K562 (cell line): ENCODE data around the gene EPDR1. TPM values are rescaled to one million over a fixed set of nuclear protein-coding genes. Genes with fewer than 3 reads are reported as not detected.

Experiments used
- ATAC-seq: fragments of 200-7000 bp; cut with Tn5 transposase; 3 replicates; pipeline ENCODE4 v1.9.1; 2020; ENCODE audit warnings: moderate library complexity
- BruUV-seq: library from RNA; stranded (reverse); fragments of 400-500 nt; replicated peaks from 2 replicates; lab custom pipeline; 2021; lab: Mats Ljungman, UMichigan
- CTCF ChIA-PET: fragments of 300-600 bp; formaldehyde crosslinking; extraction: SDS; loops from one replicate; lab custom pipeline; 2021; ENCODE audit warnings: low intra/inter-chr PET ratio; lab: Yijun Ruan, JAX
- POLR2A ChIA-PET: fragments of 300-600, 350-650 bp; sonication (Branson Sonifier 250); formaldehyde crosslinking; extraction: SDS; loops from one replicate; lab custom pipeline; 2021; ENCODE audit warnings: antibody characterized with exemption, inconsistent platforms; lab: Yijun Ruan, JAX
- DNase-seq, 4 experiments: peaks; one replicate each; pipeline versions ENCODE4 v3.0.0 to v3.0.0-alpha.2; 2011 to 2018; ENCODE audit warnings: low spot score in 3 of 4, mixed read lengths in 3 of 4; ENCODE audit errors: extremely low read depth in 1 of 4
- FAIRE-seq: peaks from 2 replicates; lab custom pipeline; 2011; peaks lifted over from hg19 to GRCh38; lab: Jason Lieb, UNC
- H2AFZ ChIP-seq: 2 replicates; pipeline ENCODE4 v1.6.0; 2011; ENCODE audit warnings: low read depth, low read length, control low read depth, inconsistent platforms
- H3K27ac ChIP-seq: fragments of 200-600 bp; 3 replicates; pipeline ENCODE4 v1.8.0; 2011; ENCODE audit warnings: low read depth, mild to moderate bottlenecking, control low read depth, inconsistent platforms, low read length, moderate library complexity, mixed read lengths; ENCODE audit errors: extremely low read depth
- H3K27me3 ChIP-seq, 2 experiments: fragments of 300-600 bp in 1 of 2; 2 replicates in 1 of 2; 3 replicates in 1 of 2; pipeline versions ENCODE4 v1.6.0 to v1.8.0; 2011; ENCODE audit warnings: inconsistent platforms in 2 of 2, low read length in 2 of 2, mild to moderate bottlenecking in 1 of 2, mixed read lengths in 1 of 2, moderate library complexity in 1 of 2; ENCODE audit not compliant: control insufficient read depth in 2 of 2, insufficient read depth in 2 of 2
- H3K36me3 ChIP-seq: fragments of 300-600 bp; 3 replicates; pipeline ENCODE4 v1.8.0; 2011; ENCODE audit warnings: mild to moderate bottlenecking, low read length, inconsistent platforms; ENCODE audit not compliant: control insufficient read depth, insufficient read depth
- H3K4me1 ChIP-seq, 2 experiments: fragments of 200-600 bp in 1 of 2; replicated peaks in 1 of 2; 2 replicates in 1 of 2; 3 replicates in 1 of 2; pipeline versions ENCODE4 v1.5.1 to v1.8.0; 2011; ENCODE audit warnings: inconsistent platforms in 2 of 2, low read length in 2 of 2, mild to moderate bottlenecking in 1 of 2, mixed read lengths in 1 of 2, moderate library complexity in 1 of 2; ENCODE audit not compliant: control insufficient read depth in 2 of 2, insufficient read depth in 2 of 2
- H3K4me2 ChIP-seq: 2 replicates; pipeline ENCODE4 v1.6.1; 2011; ENCODE audit warnings: low read length, control low read depth, inconsistent platforms, mixed read lengths; ENCODE audit not compliant: insufficient read depth
- H3K4me3 ChIP-seq: fragments of 200-600 bp; sonication (generic), shearing (Covaris generic); 2 replicates; pipeline ENCODE4 v1.5.1; 2016; ENCODE audit warnings: control low read depth, inconsistent platforms
- H3K79me2 ChIP-seq: fragments of 200-600 bp; 3 replicates; pipeline ENCODE4 v1.8.0; 2011; ENCODE audit warnings: low read length, inconsistent platforms; ENCODE audit not compliant: control insufficient read depth, insufficient read depth
- H3K9ac ChIP-seq, 2 experiments: 2 replicates each; pipeline versions ENCODE4 v1.6.0 to v1.6.1; 2011; ENCODE audit warnings: low read depth in 2 of 2, low read length in 2 of 2, control low read depth in 1 of 2, inconsistent platforms in 1 of 2, mild to moderate bottlenecking in 1 of 2, mixed read lengths in 1 of 2; ENCODE audit not compliant: insufficient read depth in 1 of 2
- H3K9me1 ChIP-seq: one replicate; pipeline ENCODE4 v1.6.0; 2011; ENCODE audit warnings: inconsistent platforms, mild to moderate bottlenecking, low read length, moderate library complexity; ENCODE audit not compliant: control insufficient read depth, insufficient read depth
- H3K9me3 ChIP-seq: replicated peaks from 2 replicates; pipeline ENCODE4 v1.5.1; 2011; ENCODE audit warnings: low read depth, low read length, inconsistent platforms; ENCODE audit not compliant: control insufficient read depth, insufficient read depth
- H4K20me1 ChIP-seq: replicated peaks from 2 replicates; pipeline ENCODE4 v1.6.1; 2011; ENCODE audit warnings: low read length, inconsistent platforms, mixed read lengths; ENCODE audit not compliant: control insufficient read depth, insufficient read depth
- ARID1B ChIP-seq: fragments of 450-650 bp; IDR thresholded peaks from 2 replicates; pipeline ENCODE4 v1.6.1; 2016; ENCODE audit warnings: antibody characterized with exemption, mild to moderate bottlenecking, inconsistent platforms
- GATAD2A ChIP-seq: fragments of 450-650 bp; IDR thresholded peaks from 2 replicates; pipeline ENCODE4 v1.6.1; 2017
- GATAD2B ChIP-seq: fragments of 450-650 bp; IDR thresholded peaks from 2 replicates; pipeline ENCODE4 v1.6.1; 2017; ENCODE audit warnings: mild to moderate bottlenecking, borderline replicate concordance
- KAT2B ChIP-seq: IDR thresholded peaks from one replicate; pipeline ENCODE4 v1.6.1; 2012; ENCODE audit warnings: low read depth, mild to moderate bottlenecking, control low read depth, inconsistent platforms, low read length, moderate library complexity
- NCOA1 ChIP-seq: fragments of 450-650 bp; IDR thresholded peaks from 2 replicates; pipeline ENCODE4 v1.6.1; 2016; ENCODE audit warnings: low read depth
- NCOR1 ChIP-seq: fragments of 450-650 bp; IDR thresholded peaks from 2 replicates; pipeline ENCODE4 v1.6.1; 2016; ENCODE audit warnings: mild to moderate bottlenecking, moderate library complexity
- NELFE ChIP-seq: IDR thresholded peaks from 2 replicates; pipeline ENCODE4 v1.6.1; 2011; ENCODE audit warnings: mild to moderate bottlenecking; ENCODE audit not compliant: insufficient read depth, insufficient read length
- SNIP1 ChIP-seq: fragments of 450-650 bp; IDR thresholded peaks from 2 replicates; pipeline ENCODE4 v1.7.1; 2017; ENCODE audit warnings: low read depth, mild to moderate bottlenecking
- TEAD4 ChIP-seq, 2 experiments: sonication (generic) in 1 of 2; formaldehyde crosslinking in 1 of 2; IDR thresholded peaks; 2 replicates each; pipeline versions ENCODE4 v1.6.1 to v1.8.0; 2012 to 2022; ENCODE audit warnings: borderline replicate concordance in 1 of 2, inconsistent platforms in 1 of 2, low read length in 1 of 2, mild to moderate bottlenecking in 1 of 2, missing genetic modification reagents in 1 of 2
- ZFP1 ChIP-seq: fragments of 450-650 bp; formaldehyde crosslinking; IDR thresholded peaks from 2 replicates; pipeline ENCODE4 v1.4.0; 2020; ENCODE audit warnings: mild to moderate bottlenecking, mixed read lengths
- ZKSCAN1 ChIP-seq: fragments of 150-350 bp; IDR thresholded peaks from 2 replicates; pipeline ENCODE4 v1.6.1; 2016; ENCODE audit warnings: low read depth, low read length
- ZNF311 ChIP-seq: fragments of 250-450 bp; sonication (Bioruptor Pico); IDR thresholded peaks from 2 replicates; pipeline ENCODE4 v1.4.0; 2020; ENCODE audit warnings: mild to moderate bottlenecking, moderate library complexity
- ZNF707 ChIP-seq: fragments of 250-450 bp; sonication (Bioruptor Pico); conservative IDR thresholded peaks from 2 replicates; pipeline ENCODE4 v1.8.0; 2022; ENCODE audit warnings: inconsistent platforms, mild to moderate bottlenecking, moderate library complexity
- WGBS: fragments of 100-300 bp; shearing (Covaris generic); methylation state at CpG from one replicate; pipeline ENCODE4 v1.1.6; 2016; ENCODE audit warnings: low coverage, mixed read lengths; ENCODE audit not compliant: insufficient coverage; ENCODE audit errors: missing lambda C conversion rate; 5-methylcytosine and 5-hydroxymethylcytosine counted together
- in situ Hi-C: fragments of 300-500 bp; cut with MboI; formaldehyde crosslinking; loops from 4 replicates; pipeline ENCODE4 v1.15.0; 2018; ENCODE audit warnings: inconsistent platforms, mixed read lengths
- intact Hi-C: fragments of 100-400 bp; cut with micrococcal nuclease; formaldehyde crosslinking; loops from 2 replicates; pipeline ENCODE4 v1.14.2; 2022
- polyA plus RNA-seq, 8 experiments: library from polyadenylated mRNA; depleted of rRNA in 4 of 8; stranded (reverse) in 5 of 8; unstranded in 3 of 8; fragments of >200 nt; fragmentation: Nextera tagmentation in 2 of 8; fragmentation: Illumina TruSeq in 1 of 8; extraction: Ambion mirVana in 2 of 8; extraction: Trizol in 1 of 8; gene quantifications; 2 replicates each; pipeline versions ENCODE4 v1.2.1 to v1.2.3, GENCODE V29; 2011 to 2014; ENCODE audit warnings: inconsistent platforms in 1 of 8, missing spikeins in 1 of 8
- total RNA-seq, 7 experiments: library from RNA; depleted of rRNA in 6 of 7; stranded (reverse); fragments of >200 nt in 6 of 7; fragmentation: Illumina TruSeq in 2 of 7; extraction: Trizol in 2 of 7; gene quantifications; 2 replicates each; pipeline versions ENCODE4 v1.2.1 to v1.2.3, GENCODE V29; 2011 to 2021; ENCODE audit warnings: low replicate concordance in 1 of 7
- TF ChIP-seq, protein P1 (sequence below): fragments of 250-450 bp; sonication (Bioruptor Pico); IDR thresholded peaks from 2 replicates; pipeline ENCODE4 v1.8.0; 2022; ENCODE audit warnings: moderate library complexity, mild to moderate bottlenecking, inconsistent platforms
- TF ChIP-seq, protein P2 (sequence below): fragments of 450-650 bp; formaldehyde crosslinking; IDR thresholded peaks from 2 replicates; pipeline ENCODE4 v1.4.0; 2020; ENCODE audit warnings: mild to moderate bottlenecking, moderate library complexity

Gene EPDR1
- total and polyA plus RNA-seq, 9 of the 15 experiments (the other 6 are each of a cell fraction or from before 2014, with no cell fraction given), result 0.01 to 0.11 TPM; not detected in 7

DNA sequence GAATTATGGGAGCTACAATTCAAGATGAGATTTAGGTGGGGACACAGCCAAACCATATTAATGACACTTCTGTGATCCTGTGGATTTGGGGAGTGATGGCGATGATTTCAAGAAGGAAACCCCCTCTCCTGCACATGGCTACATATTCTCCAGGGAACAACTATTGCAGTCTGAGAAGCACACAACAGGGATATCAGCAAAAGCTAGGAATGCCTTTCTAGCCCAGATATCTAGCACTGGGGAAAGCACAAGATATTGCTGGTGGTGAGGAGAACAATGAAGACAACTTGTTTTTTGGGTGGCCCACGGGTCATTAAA lies 24.3 kb downstream of the EPDR1 start:
- Histone ChIP-seq H3K4me3 (no peak overlapping the region), H3K9me3 (no peaks in the 10 kb centered on the region), H3K4me2 (no peak overlapping the region), H3K9ac (no peak overlapping the region), H3K79me2 (no peaks in the 10 kb centered on the region), H3K9me1 (no peaks in the 10 kb centered on the region), H3K27ac (no peak overlapping the region), H3K27me3 (no peaks in the 10 kb centered on the region; a peak in 1 of 5 replicates), H4K20me1 (no peaks in the 10 kb centered on the region), H3K4me1 (peaks cover 0 to 5% of the 10 kb centered on the region in 2 experiments; a peak in 2 of 5 replicates), H3K36me3 (no peaks in the 10 kb centered on the region), H2AFZ (no peak overlapping the region)
- in situ Hi-C loops, result no loop called here
- intact Hi-C loops, result no loop called here
- BruUV-seq, result no TSS peak
- FAIRE-seq, result no peak
- no peak for ATAC-seq
- no peak for DNase-seq
- 8% methylated on average over 2 of the region's 2 CpGs for WGBS
- ChIA-PET CTCF (no interaction called here), POLR2A (no interaction called here)
- TF ChIP-seq, protein P1, sequence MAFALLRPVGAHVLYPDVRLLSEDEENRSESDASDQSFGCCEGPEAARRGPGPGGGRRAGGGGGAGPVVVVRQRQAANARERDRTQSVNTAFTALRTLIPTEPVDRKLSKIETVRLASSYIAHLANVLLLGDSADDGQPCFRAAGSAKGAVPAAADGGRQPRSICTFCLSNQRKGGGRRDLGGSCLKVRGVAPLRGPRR (CRISPR knock-in tag), result no peak
- no peak for TF ChIP-seq KAT2B

DNA sequence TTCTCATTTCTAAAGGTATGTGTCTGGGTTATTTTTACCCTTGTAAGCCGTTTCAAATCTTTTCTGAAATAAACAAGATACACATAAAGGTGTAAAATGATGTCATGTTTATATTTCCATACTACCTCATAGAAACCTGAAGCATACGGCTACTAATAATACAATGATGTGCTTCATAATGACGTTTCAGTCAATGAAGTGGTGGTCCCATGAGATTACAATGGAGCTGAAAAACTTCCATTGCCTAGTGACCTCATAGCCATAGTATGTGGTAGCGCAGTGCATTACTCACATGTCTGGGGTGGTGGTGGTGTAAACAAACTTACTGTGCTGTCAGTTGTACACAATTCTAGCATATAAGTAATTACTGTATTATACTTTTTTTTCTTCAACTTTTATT lies 24.9 kb downstream of the EPDR1 start:
- no peaks in the 10 kb centered on the region for H3K9me1 ChIP-seq
- no peaks in the 10 kb centered on the region for H3K9me3 ChIP-seq
- TF ChIP-seq GATAD2A, result no peak
- no peak for TF ChIP-seq NCOA1
- no peak for TF ChIP-seq GATAD2B
- no peak for TF ChIP-seq NCOR1
- TF ChIP-seq ARID1B, result no peak
- no peak for TF ChIP-seq ZNF311 (CRISPR knock-in tag)
- no peak for TF ChIP-seq SNIP1
- no peak for TF ChIP-seq TEAD4 (IDR thresholded peaks at IDR 0.05; ENCODE audit: low read length)
- no peak for TF ChIP-seq TEAD4 (CRISPR knock-in tag; IDR thresholded peaks at IDR 0.05; ENCODE audit: borderline replicate concordance)
- no peak for TF ChIP-seq NELFE
- TF ChIP-seq, protein P2, sequence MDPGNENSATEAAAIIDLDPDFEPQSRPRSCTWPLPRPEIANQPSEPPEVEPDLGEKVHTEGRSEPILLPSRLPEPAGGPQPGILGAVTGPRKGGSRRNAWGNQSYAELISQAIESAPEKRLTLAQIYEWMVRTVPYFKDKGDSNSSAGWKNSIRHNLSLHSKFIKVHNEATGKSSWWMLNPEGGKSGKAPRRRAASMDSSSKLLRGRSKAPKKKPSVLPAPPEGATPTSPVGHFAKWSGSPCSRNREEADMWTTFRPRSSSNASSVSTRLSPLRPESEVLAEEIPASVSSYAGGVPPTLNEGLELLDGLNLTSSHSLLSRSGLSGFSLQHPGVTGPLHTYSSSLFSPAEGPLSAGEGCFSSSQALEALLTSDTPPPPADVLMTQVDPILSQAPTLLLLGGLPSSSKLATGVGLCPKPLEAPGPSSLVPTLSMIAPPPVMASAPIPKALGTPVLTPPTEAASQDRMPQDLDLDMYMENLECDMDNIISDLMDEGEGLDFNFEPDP (CRISPR knock-in tag), result no peak
- no peak for TF ChIP-seq ZNF707 (CRISPR knock-in tag)
- no peak for TF ChIP-seq ZKSCAN1
- TF ChIP-seq ZFP1 (CRISPR knock-in tag), result no peak
- TF ChIP-seq, all 486 proteins: peak for 0
- no peak overlapping the region for H3K27ac ChIP-seq
- FAIRE-seq (no peak), ATAC-seq (no peak), DNase-seq (no peak)
- no peaks in the 10 kb centered on the region; a peak in 1 of 5 replicates for H3K27me3 ChIP-seq
- ChIA-PET CTCF (no interaction called here), POLR2A (no interaction called here)
- H3K4me1 ChIP-seq, result peaks cover 0 to 5% of the 10 kb centered on the region in 2 experiments; a peak in 2 of 5 replicates
- no peaks in the 10 kb centered on the region for H4K20me1 ChIP-seq
- in situ Hi-C loops (no loop called here), intact Hi-C loops (no loop called here)
- BruUV-seq, result no TSS peak
- H3K79me2 ChIP-seq, result no peaks in the 10 kb centered on the region
- H3K4me3 ChIP-seq, result no peak overlapping the region
- H2AFZ ChIP-seq, result no peak overlapping the region
- H3K9ac ChIP-seq, result no peak overlapping the region
- H3K4me2 ChIP-seq, result no peak overlapping the region
- 29% methylated on average over 4 of the region's 4 CpGs for WGBS
- no peaks in the 10 kb centered on the region for H3K36me3 ChIP-seq
